HG02870 (cell line): ENCODE data around the gene RNF123.
"Not testable (repeated sequence)": the region's sequence is repeated elsewhere in the genome, so short reads cannot be mapped to it uniquely, and the experiment has no call there.

Experiments
- ATAC-seq: cut with Tn5 transposase; IDR thresholded peaks from one replicate; pipeline ENCODE4 v1.9.1; 2021; ENCODE audit warnings: mild to moderate bottlenecking, moderate library complexity; ENCODE audit not compliant: unreplicated experiment

RNF123 gene

DNA sequence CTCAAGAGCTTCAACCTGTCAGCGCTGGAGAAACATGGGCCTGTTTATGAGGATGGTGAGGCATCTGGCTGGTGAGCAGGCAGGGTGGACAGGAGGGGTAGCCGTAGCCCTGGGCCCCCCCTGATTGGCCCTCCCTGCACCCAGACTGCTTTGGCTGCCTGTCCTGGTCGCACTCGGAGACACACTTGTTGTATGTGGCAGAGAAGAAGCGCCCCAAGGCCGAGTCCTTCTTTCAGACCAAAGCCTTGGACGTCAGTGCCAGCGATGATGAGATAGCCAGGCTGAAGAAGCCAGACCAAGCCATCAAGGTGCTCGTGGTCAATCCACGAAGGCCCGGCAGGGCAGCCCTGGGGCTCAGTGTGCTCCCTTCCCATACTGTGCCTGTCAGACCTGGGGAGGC lies 13.4 kb upstream of the RNF123 start:
- no peak for ATAC-seq

DNA sequence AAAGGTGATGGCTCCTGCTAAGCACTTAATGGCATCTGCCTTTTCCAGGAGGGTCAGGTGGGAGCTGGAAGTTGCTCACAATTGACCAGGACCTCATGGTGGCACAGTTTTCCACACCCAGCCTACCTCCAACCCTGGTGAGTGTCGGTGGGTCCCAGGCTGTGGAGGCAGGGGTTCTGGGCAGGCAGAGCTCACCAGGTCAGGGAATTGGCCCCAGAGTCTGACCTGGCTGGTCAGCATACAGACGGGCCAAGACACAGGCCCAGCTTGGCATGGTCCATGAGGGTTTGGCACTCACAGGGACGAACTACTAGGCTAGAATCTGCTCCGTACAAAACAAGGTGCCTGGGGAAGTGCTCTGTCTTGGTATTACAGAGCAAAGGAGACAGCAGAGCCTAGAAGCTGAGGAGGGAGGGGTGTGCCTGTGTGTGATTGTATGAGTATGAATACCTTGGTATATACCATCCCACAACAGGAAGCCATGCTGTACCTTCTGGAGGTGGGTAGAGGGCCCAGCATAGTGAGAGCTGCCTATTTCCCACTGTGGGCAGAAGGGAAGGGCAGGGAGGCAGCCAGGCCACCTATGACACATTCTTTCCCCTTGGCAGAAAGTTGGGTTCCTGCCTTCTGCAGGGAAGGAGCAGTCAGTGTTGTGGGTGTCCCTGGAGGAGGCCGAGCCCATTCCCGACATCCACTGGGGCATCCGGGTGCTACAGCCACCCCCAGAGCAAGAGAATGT lies 8.7 kb upstream of the RNF123 start:
- ATAC-seq: no peak

DNA sequence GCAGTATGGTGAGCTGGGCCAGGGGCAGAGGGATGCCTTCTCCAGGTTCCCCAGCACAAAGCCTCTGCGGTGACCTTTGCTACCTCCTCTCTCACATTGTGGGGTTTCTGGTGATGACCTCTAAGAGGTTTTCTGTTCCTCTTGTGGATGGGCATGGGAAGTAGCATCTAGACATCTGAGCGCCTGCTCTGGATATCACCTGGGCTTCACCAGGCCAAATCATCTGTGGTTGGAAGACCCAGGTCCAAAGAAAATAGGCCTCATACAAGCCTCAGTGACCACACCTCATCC lies 8.2 kb upstream of the RNF123 start:
- ATAC-seq: no peak

DNA sequence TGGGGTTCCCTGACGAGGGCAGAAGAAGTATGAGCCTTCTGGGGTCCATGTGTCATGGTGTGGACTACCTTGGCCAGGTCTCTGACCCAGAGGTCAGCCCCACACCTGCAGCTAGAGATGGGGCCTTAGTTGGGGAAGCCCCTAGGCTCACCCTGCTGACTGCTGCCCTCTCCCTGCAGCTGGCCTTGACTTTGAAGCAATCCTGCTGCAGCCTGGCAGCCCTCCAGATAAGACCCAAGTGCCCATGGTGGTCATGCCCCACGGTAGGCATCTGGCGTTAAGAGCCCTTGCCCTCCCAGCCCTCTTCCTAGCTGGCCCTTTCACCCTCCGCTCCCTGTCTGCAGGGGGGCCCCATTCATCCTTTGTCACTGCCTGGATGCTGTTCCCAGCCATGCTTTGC lies 7.8 kb upstream of the RNF123 start:
- no peak for ATAC-seq

DNA sequence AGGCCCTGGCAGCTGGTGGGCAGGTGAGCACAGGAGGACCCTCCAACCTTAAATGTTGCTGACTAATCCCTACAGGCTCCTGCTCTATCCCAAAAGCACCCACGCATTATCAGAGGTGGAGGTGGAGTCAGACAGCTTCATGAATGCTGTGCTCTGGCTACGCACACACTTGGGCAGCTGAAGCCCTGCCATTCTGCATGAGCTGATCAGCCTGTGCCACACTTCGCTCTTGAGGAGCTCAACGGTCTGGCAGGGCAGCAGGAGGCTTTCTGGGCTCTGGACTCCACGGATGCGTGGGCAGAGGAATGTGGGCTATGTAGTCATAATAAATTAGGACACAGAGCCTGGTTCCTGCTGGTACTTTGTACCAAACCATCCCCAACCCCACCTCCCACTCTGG lies 6.2 kb upstream of the RNF123 start:
- no peak for ATAC-seq

DNA sequence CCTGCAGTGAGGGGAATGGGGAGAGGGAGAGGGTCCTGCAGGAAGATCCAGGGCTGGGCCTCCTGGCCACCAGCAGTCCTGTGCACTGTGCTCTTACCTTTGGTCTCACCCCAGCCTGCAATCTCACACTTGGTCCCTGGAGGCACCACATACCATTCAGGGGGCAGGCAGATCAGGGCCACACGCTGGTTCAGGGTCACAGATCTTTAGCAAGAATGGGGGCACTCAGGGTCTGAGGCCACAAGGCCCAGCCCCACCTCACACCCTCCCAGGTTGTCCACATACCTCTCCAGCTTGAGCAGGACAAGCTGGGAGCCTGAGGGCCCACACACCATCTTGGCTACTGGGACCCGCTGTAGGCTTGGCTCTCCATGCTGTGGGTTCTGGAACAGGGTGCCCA lies 4.9 kb upstream of the RNF123 start:
- ATAC-seq: not testable (repeated sequence)

DNA sequence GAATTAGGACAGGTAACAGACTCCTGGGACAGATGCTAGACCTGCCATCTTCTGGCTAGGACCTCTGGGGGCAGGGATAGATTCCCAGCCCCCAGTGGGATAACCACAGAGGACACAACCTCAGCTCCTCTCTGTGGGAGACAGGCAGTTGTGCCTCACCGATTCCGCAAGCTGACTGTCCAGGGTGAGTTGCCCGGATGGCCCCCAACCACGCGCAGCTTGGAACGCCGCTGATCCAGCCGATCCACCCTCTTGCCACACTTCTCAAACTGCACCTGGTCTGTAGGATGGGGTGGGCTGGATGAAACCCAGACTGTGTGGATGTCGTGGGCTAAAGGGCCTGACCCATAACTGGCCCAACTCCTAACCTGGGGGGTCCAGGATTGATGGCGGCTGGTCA lies 4.3 kb upstream of the RNF123 start:
- ATAC-seq: not testable (repeated sequence)

DNA sequence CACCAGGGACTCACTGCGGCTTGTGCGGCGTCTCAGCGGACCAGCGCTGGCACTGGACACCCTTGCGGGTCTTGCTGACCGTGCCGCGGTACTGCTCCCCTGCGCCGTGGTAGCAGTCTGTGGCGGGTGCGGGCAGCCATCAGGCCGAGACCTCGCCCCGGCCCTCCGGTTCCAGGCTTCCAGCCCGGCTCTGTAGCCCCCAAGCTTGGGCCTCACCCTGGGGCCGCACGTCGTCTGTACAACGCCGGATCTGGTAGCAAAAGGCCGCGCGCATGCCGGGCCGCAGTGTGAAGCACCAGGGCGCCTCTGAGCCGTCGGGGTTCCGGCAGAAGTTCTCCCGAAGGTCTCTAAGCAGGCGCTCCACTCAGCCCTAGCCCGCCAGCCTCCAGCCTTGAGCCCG lies 3.5 kb upstream of the RNF123 start:
- not testable (repeated sequence) for ATAC-seq

DNA sequence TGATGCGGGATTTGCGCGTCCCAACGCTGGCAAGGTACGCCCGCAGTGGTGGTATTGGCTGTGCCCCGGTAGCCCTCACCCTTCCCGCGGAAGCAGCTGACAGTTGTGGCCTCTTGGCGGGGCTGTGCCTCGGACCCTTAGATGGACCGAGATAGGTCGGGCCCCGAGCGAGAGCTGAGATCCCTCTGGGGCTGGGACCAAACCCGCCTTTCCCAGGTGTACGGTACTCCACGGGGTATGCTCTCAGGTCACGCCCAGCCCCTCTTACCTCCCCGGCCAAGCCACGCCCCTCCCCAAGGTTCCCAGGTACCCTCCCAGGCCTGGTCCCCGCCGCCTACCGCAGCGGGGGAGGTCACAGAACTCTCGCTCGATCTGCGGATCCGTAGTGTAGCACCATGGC lies 3.0 kb upstream of the RNF123 start:
- ATAC-seq: not testable (repeated sequence)

DNA sequence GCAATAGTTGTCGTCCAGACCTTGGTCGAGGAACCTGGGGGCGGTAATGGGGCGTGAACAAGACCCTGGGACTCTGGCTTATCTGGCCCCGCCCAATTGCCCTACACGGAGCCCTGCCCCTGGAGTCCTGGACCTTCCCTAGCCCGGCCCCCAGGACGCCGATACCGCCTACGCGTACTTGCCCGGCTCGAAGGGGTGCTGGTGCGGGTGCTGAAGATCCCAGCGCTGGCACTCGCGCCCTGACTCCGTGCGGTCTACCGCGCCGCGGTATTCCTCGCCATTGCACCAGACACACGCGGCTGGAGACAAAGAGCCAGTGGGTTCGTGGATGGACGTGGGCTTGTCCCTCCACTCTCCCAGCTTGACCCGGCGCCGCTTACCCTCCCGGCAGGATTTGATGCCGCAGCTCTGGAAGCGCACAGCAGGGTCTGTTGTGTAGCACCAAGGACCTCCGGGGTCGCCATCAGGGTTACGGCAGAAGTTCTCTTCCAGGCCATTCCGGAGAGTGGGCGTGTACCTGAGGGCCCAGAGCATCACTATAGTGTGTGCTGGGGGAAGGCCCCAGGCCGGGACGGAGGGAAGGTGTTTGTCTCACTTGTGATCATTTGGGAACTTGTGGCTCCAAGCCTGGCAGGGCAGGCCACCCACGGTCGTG lies 2.5 kb upstream of the RNF123 start:
- ATAC-seq: not testable (repeated sequence)

DNA sequence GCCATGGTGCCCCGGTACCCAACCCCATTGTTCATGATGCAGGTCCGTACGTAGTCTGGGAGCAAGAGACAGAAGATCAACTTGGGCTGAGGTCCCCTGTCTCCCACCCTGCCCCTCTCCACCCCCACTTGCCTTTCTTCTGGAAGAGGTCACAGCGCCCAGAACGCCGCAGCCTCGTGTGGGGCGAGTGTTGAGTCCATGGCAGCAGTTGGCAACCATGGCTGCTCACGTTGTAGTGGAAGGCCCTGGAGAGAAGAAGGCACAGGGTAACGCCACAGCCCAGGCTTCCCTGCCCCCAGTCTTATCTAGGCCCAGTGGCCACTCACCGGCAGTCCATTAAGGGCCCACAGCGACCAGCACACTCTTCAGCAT lies 1.9 kb upstream of the RNF123 start:
- ATAC-seq: not testable (repeated sequence)

DNA sequence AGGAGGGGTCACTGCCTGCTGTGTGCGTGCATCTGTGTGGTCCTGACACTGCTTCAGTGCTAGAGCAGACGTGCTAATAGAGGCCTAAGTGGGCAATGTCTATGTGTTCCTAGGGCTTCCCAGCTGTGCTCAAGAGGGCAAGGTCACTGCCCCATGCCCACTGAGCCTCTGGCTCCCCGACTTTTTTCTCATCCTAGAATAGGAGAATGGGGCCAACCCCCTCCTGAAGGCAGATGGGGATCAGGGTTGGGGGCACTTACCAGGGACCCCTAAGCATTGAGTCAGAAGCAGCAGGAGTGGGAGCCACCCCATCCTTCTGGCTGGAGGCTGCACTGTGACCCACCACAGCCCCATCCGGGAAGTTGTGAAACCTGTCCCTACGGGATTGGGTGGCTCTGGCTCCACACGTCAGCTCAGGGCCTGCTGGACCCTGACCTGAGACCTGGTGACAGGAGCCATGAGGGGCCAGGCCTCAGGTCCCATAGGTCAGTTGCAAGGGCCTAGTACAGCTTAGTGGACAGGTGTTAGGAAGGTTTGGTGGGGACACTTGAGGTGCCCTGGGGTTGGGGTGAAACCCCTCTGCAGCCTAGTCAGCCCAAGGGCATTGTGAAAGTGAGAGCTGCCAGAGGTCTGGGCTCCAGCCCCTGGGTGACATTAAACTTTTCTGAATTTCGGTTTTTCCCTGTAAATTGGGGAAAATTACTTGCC lies 865 bp upstream of the RNF123 start:
- ATAC-seq: not testable (repeated sequence)

DNA sequence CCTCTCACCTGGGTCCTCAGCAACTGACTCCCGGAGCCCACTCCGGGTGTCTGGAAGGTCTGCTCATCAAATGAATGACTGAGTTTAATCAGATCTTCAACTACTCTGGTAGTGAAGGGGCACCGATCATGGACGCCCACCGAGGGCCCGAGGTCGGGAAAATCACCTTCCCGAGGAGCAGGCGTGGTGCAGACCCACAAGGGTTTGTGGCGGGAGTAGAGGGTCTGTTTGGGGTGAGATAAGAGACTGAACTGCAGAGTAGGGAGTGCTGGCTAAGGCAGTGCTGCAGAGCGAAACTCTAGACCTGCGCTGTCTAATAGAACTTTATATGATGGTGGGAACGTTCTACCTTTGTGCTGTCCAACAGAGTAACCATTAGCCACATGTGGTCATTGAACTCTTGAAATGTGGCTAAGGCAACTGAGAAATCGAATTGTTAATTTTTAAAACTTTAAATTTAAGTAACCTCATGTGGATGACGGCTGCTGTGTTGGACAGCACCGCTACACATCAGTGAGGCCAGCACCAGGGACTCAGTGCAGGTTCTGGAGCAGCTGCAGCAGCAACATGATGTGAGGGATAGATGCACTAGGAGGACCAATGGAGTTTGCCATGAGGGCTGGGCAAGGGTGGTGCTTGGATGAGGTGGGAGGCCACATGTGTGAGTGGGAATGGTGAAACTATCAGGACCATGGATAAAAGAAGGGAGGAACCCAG lies 709 bp downstream of the RNF123 start:
- ATAC-seq: not testable (repeated sequence)

DNA sequence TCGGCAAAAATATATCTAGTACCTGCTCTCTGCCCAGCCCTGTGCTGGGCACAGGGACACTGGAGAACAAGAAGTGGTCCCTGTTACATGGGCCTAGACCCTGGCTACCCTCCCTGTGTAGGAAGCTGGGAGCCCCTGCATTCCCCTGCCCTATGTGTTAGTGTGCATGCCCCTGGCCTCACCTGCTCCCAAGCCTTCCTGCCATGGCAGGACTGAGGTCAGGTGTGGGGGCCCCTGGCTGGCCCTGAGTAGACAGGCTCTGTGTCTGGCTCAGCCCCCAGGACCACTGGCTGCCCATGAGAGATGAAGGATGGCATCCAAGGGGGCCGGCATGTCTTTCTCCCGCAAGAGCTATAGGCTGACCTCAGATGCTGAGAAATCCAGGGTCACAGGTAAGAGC lies 1.5 kb downstream of the RNF123 start:
- ATAC-seq: not testable (repeated sequence)

DNA sequence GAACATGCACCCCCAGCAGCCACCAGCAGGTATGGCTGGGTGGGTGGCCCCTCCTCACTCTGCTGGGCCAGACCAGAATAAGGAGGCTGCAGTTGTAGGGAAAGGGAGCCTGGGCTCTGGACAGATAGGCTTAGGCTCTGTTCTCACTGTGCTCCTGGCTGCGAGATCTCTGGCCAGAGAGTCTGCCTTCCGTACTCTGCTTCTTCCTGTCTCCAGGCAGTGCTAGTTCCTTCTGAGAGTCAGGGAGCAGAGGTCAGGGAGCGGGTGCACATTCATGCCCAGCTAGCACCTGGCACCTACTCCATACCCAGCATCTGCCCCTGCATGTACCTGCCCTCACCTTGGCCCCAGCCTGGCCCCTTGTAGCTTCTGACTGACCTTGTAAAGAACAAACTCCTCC lies 2.1 kb downstream of the RNF123 start:
- ATAC-seq: not testable (repeated sequence)

DNA sequence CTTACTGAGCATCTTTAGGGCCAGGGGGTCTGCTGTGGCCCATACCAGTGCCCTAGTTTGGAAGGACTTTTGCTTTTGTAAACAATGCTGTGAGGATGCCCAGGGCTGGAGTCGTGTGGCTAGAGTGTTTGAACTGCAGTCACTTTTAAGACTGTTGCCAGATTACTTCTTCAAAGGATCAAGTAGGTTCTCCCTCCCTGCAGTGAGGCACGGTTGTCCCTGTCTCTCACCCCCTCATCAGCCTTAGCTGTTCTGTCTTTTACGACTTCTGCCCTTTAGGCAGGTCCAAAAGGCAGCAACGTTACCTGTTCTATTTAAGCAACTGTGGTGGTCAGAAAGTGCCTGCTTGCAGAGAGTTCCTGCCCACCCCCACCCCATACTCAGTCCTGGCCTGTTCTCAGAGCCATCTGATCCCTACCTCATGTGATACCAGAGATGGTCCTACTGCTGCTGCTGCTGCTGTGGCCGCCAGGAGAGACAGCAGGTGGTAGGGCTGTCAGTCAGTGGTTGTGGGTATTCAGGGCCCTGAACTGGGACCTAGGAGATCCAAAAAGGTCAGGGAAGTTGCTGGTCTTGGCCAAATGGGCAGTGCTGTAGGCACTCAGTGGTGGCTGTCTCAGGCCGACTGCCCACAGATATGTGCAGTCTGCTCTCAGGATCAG lies 5.2 kb downstream of the RNF123 start:
- ATAC-seq: not testable (repeated sequence)

DNA sequence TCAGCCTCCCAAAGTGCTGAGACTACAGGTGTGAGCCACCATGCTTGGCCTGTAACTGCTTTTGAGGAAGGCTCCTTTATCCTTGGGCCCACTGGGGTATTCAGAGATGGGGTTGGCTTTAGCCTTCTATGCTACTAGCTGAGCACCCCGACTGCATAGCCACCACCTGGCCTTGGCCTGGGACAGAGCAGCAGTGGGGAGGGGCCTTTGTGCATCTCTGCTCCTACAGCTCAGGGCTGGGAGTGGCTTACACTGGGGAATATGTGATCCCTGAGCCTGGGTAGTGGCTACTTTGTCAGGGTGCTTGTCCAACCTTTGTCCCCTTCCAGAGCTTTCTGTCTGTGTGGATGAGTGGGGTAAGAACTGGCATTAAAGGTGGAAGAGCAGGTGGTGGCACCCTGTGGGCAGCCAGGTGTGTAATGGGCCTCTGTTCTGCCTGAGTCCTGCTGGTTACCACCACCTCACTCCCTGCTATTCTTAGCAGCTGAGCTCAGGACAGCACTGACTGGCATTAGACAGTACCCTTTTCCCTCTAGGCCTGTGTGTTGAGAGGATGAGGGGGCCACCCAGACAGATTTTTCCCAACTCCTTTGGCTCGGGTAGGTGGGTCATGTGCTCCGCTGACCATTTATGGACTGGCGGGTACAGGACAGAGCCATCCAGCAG lies 6.1 kb downstream of the RNF123 start:
- not testable (repeated sequence) for ATAC-seq

DNA sequence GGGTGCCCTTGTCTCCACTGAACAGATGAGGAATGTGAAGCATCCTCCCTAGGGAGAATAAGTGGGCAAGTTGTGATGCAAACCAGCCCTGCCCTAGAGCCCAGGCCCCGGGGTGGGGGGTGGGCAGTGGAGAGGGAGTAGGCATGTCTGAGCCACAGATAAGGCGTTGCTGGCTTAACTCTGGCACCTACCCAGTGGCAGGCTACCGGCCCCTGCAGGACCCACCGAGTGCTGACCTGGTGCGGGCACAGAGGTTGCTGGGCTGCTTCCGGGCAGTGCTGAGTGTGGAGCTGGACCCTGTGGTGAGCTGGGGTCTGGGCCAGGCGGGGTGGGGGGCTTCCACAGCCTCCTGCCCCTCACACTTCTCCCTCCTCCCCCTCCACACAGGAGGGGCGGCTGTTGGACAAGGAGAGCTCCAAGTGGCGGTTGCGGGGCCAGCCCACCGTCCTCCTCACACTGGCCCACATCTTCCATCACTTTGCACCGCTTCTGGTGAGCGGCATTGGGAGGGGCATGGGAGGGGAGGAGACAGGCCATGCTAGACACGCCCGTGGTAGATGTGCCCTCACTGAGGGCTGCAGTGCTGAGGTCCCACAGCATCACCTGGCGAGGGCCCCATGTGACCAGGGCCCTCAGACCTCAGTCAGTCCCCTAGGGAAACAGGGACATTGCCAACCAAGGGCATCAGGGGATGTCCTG lies 10.1 kb downstream of the RNF123 start:
- ATAC-seq: no peak

DNA sequence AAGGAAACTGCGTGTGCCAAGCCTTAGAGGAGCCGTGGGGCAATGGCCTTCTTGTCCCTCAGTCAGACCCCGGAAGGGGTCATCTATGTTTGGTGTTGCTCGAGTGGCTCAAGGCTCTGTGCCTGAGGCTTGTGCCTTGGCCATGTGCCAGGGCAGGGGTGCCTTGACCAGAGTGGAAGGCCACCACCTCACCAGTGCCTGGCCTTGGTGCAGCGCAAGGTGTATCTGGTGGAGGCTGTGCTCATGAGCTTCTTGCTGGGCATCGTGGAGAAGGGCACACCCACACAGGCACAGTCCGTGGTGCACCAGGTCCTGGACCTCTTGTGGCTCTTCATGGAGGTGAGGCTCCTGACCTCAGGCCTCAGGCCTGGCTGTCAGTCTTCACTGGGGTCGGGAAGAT lies 10.7 kb downstream of the RNF123 start:
- ATAC-seq: no peak
